G401.6 (cell line): ENCODE results near the gene PLA2G7.
"Not testable (repeated sequence)": the region's sequence is repeated elsewhere in the genome, so short reads cannot be mapped to it uniquely, and the experiment has no call there.

ENCODE experiments used
- FAIRE-seq: peaks from 2 replicates; lab custom pipeline; 2012; peaks lifted over from hg19 to GRCh38; lab: Jason Lieb, UNC

The PLA2G7 gene

DNA sequence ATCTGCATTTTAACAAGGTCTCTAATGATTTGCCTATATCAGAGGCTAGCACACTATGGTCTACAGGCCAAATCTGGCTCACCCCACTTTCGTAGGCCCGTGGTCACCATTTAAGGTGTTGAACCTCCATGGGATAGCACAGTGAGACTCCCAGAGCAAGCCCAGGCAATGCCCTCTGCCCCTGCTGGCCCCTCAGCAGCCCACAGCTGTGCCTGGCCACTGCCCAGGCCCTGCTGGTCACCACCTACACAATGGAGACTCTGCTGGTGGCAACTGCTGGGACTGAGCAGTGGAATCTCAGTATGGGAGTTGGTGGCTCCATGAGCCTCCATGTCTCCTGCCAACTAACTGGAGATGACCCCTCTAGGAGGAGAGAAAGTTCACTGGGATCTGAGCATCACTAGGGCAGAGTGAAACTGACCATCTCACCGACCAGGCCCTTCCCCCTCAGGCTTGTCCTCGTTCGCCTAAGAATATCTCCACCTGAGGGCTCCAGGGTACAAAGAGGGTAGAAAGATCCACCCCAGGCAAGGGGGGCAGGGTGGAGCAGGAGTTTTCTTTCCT, 13.8 kb upstream of the PLA2G7 start:
- no peak for FAIRE-seq

DNA sequence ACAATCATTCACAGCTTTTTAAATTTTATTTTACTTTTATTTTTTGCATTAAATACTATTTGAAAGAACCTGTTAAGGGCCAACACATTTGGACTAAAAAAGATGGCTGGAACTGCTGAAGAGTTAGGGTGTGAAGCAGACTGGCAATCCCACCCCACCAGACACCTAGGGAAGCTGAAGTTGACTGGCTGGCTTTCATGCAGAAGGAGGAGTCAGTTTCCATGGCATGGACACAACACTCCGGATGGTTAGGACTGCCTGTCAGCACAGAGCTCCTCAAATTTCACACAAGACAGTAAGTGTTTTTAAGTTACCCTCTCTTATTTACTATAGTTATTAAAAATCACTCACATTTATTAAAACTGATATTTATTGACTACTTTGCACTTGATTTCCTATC, 11.5 kb upstream of the PLA2G7 start, which contains the start of gene ANKRD66:
TSS of gene ANKRD66 (plus strand) at position 238 of the 400 bp plus-strand sequence. CDS start 5,016 bp downstream, outside the sequence.
- FAIRE-seq: no peak

DNA sequence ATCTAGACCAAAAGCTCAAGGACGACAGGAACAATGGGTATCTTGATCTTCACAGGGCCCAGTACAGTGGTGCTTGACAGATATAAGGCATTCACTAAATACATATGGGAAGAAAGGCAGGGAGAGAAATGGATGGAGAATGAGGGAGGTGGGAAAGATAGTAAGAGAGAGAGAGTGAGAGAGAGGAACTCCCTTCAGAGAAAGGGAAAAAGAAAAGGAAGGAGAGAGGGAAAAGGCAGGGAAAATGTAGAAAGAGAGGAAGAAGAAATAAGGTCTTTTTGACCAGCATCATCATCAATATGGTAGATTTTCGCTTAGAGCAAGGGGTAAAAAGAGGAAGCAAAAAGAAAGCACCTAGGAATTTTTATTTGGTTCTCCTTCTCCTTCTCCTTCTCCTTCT, 10.8 kb upstream of the PLA2G7 start:
- no peak for FAIRE-seq

GRCh38 chr6:46744159-46744725, 9.1 kb upstream of the PLA2G7 start:
- FAIRE-seq: not testable (repeated sequence)

GRCh38 chr6:46743425-46744158, 8.4 kb upstream of the PLA2G7 start:
- FAIRE-seq: no peak

DNA sequence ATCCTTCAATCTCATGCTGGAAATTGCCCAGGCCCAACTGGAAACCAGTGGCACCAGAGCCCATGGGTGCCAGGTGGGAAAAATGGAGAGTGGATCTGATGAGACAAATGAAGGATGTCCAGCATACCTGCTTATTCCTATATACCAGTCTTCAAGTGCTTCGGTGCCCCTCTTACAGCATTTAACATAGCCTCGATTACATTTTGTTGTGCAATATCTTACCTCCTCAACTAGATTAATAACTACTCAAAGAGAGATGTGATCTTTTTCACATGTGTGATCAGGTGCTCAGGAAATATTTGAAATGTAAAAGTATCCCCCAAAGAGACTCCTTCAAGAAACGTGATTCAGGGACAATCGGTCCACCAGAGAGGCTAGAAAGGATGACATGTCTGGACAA, 6.7 kb upstream of the PLA2G7 start:
- FAIRE-seq: no peak

- FAIRE-seq: no peak
These were observed 6.3 kb upstream of the PLA2G7 start for GRCh38 chr6:46741482-46741881.

GRCh38 chr6:46736906-46737305, 1.7 kb upstream of the PLA2G7 start:
- no peak for FAIRE-seq

GRCh38 chr6:46735720-46736031, 501 bp upstream of the PLA2G7 start:
- no peak for FAIRE-seq

DNA sequence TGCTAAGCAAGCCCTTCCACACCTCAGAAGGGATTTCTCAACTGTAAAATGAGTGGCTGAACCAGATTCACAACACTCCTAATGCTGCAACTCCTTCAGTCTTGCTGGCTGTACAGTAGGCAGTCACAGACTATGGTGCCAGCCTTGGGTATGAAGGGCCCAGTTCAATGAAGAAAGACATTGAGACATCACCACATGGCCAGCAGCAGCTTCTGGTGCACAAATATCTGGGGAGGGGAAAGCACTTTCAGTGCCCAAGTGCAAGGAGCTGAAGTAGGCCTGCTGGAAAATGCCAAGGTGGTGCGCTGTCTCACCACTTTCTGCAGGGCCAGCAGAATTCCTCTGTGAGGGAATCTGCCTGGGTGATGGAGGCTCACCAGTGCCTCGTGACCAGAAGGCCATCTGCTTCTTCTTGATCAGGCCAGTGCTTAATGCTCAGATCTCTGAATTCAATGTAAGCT, 1.8 kb downstream of the PLA2G7 start:
- no peak for FAIRE-seq

- no peak for FAIRE-seq
These were observed 4.2 kb downstream of the PLA2G7 start for GRCh38 chr6:46730921-46731461.

DNA sequence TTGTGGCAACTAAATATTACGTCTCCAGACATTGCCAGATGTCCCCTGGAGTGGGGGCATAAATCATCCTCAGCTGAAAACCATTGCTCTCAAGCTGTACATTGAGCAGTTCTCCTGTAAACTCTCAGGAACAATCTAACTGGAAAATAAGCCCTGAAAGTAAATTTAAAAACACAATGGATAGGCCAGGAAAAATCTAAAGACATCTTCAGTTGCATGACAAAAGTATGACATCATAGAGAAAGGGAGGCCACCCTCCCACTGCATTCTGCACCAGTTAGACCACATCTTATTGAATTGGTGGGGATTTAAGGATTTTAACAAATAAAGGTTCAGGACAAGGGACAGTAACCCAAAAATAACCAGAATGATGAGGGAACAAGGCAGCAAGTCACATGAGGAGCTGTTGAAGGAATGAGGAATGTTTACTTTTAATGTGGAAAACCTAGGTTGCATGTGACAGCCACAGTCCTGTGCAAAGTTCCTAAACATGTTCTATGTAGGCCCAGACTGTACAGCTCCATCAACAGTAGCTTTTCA, 5.3 kb downstream of the PLA2G7 start:
- FAIRE-seq: no peak

GRCh38 chr6:46720401-46720800, 14.8 kb downstream of the PLA2G7 start:
- FAIRE-seq: no peak

- FAIRE-seq: no peak
These were observed 16.1 kb downstream of the PLA2G7 start for GRCh38 chr6:46719099-46719498.

DNA sequence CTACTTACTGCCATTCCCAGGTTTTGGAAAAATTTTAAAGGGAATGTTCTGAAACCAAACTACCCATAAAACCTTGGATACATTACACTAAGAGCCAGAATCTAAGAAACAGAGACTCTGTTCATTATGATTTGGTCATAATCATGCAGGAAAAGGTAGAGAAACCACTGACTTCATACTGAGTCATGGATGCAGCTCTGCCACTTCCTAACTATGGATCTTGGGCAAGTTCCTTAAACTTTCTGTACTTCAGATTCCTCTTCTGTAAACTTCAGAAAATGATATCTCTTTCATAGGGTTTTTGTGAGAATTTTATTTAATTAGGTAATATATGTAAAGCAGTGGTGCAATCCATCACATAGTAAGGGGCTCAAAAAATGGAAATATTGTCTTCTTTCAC, 20.0 kb downstream of the PLA2G7 start:
- FAIRE-seq: no peak

DNA sequence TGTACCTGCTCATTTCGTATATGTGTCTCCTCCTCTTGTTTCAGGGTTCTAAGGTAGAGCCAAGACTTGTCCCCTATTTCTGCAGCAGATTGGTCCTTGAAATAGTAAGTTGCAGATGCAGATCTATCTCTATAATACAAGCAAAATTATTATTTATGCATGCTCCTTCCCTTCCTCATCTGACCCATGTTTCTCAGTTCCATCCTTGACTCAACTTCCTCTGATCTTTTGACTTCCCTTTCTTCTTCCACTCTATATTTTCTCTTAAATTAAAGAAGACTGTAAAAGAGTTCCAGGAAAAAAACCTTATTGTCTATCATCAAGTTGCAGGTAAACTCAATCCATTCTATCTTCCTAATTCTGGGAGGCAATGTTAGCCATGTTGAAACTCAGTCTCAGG, 23.7 kb downstream of the PLA2G7 start:
- FAIRE-seq: no peak

- FAIRE-seq: no peak
These were observed 28.7 kb downstream of the PLA2G7 start for GRCh38 chr6:46706464-46706863.

- no peak for FAIRE-seq
These were observed 30.6 kb downstream of the PLA2G7 start for GRCh38 chr6:46704562-46704961.

GRCh38 chr6:46699970-46700369, 35.2 kb downstream of the PLA2G7 start:
- FAIRE-seq: no peak

- FAIRE-seq: no peak
These were observed 44.2 kb downstream of the PLA2G7 start for GRCh38 chr6:46690911-46691451.

- FAIRE-seq: no peak
These were observed 44.9 kb downstream of the PLA2G7 start for GRCh38 chr6:46690141-46690755.

DNA sequence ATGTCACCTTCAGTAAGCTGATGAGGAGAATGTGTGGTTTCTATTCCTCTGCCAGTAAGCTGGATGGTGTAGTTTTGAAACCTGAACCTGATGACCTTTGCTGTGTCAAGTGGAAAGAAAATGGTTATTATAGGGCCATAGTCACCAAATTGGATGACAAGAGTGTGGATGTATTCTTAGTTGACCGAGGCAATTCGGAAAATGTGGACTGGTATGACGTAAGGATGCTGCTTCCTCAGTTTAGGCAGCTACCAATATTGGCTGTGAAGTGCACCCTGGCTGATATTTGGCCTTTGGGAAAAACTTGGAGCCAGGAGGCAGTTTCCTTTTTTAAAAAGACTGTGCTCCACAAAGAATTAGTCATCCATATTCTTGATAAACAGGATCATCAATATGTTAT, 45.5 kb downstream of the PLA2G7 start:
- no peak for FAIRE-seq

- no peak for FAIRE-seq
These were observed 46.2 kb downstream of the PLA2G7 start for GRCh38 chr6:46688966-46689335.
